GM19372 (cell line): ENCODE results near the gene DIO1.
"Not testable (repeated sequence)": the region's sequence is repeated elsewhere in the genome, so short reads cannot be mapped to it uniquely, and the experiment has no call there.

Experiments
- ATAC-seq: cut with Tn5 transposase; IDR thresholded peaks from one replicate; pipeline ENCODE4 v1.9.1; 2021; ENCODE audit warnings: mild to moderate bottlenecking, low read depth, moderate library complexity; ENCODE audit not compliant: unreplicated experiment

The DIO1 gene

DNA sequence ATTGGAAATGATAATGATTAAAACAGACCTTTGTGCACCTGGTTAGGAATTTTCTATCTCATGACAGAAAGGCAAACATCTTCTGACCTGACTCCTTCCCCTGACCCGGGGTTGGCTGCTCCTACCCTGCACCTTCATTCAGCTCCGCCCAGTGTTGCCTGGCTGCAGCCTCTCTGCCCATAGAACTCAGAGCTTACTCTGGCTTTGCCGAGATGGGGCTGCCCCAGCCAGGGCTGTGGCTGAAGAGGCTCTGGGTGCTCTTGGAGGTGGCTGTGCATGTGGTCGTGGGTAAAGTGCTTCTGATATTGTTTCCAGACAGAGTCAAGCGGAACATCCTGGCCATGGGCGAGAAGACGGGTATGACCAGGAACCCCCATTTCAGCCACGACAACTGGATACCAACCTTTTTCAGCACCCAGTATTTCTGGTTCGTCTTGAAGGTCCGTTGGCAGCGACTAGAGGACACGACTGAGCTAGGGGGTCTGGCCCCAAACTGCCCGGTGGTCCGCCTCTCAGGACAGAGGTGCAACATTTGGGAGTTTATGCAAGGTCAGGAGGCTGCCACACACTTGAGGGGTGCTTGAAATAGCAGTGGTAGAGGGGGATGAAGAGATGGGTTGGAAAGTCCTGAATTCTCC, at the start of gene DIO1:
TSS of gene DIO1 (plus strand) at position 189 of the 638 bp plus-strand sequence. CDS start at position 213, 24 bp downstream.
- no peak for ATAC-seq

DNA sequence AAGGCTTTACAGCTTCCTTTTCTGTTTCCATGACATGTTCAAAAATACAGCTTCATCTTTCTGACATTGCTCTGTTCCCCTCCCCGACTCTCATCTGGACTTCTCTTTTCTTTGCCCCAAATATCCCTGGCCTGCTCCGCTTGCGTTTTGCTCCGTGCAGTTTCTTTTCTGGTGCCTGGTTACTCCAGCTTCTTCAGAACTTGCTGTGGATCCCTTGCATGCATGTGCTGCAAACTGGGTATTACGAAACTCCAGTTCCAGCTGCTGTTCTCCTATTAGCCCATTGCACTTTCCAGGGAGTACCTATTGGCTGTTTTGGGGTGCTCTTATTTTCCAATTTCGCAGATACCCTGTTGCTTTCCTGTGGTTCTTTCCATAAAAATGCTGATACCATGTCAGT, 46.0 kb upstream of the DIO1 start:
- no peak for ATAC-seq

DNA sequence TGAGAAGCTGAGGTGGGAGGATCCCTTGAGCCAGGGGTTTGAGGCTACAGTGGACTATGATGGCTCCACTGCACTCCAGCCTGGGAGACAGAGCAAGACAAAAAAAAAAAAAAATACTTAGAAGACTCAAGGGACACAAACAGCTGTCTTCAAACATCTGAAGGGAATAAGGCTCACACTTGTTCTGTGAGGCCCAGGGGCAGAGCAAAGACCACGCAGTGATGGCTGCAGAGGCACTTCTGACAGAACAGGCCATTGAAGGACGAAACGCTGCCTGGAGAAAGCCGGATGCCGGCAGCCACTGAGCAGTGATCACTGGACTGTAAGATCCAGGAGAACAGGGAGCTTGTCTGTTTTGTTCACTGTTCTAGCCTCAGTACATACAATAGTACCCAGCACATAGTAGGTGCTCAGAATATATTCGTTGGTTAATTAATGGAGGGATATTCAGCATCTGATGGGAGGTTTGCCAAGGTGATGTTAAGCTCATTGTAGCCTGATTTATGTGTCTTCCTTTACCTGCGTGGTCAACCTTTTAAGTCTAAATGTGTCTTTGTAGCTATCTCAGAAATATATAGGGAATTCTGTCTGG, 43.8 kb upstream of the DIO1 start:
- ATAC-seq: no peak

DNA sequence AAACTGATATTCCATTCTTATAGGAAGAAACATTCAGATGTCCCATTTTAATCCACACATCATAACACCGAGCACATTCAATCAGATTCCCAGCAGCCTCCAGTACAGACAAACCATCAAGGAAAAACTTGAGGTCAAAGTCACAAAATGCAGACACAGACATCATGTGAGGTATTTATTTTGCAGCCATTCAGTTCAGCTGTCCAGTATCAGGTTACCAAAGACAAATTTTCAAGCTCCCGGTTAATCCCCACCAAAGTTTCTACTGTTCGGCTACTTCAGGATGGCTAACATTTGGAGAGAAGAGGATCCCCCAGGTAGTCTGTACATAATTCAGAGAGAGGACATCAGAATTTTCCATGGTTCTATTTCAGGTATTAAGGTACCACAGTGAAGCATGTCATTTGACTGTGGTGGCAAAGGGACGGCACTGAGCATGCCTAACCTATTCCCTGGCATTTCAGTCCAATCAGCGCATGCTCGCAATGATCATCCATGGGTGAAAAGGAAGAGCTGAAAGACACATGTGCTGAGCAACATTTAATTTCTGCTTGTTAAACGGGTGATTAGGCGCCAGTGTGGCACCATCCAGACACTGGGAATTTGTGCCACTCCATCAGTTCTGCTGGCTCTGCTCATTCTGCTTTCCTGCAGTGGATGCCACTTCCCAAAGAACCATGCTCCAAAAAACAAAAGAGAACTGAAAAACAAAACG, 42.3 kb upstream of the DIO1 start:
- ATAC-seq: no peak

DNA sequence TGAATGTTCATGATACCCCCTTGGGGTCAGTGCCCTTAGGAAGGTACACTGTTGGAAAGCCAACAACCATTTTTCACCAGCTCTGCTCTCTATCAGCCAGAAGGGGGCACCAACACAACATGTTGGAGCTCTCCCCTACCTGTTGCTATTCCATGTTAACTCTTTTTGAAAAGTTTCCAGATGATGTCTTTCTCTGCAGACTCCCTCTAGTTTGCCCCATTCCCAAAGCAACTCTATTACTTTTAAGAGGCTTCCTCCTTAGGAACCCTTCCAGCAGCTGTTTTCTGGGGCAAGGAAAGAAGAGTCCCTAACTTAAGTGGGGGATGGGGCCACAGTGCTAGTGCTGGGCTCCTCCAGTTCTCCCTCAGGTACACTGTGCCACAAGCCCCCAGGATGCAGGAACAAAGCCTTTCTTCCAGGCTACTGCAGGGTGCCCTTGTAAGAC, 33.0 kb upstream of the DIO1 start:
- no peak for ATAC-seq

DNA sequence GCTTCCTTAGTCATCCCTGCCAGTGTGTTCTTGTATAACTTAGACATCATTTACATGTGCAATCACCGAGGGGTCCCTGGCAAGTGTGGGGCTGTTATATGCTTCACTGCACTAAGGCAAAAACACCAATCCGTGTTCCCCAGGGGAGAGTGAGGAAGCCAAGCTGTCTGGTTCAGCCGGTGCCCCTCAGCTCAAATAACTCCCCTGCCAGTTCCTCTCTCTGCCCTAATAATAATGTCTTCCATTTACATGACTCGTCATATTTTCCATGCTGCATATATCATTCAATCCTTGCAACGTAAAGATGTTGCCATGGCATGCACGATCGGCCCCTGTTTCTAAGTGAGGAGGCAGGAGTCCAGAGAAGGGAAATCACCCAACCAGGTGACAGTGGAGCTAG, 31.5 kb upstream of the DIO1 start:
- ATAC-seq: no peak

DNA sequence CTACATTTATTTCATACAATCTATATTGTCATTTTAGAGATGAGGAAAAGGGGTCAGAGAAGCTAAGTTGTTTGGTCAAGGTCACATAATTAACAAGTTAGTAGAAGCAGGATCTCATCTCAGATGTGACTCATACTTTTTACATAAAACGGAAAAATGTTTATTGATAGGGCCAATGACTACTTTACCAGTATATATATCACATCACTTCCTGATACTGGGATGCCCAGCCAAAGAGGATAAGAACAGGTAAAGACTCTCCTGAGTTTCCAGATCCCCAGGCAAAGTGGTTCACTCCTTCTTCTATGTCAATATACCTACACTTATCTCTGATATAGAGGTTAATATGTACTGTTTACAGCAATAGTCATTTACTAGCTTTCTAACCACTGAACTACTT, 25.4 kb upstream of the DIO1 start:
- no peak for ATAC-seq

DNA sequence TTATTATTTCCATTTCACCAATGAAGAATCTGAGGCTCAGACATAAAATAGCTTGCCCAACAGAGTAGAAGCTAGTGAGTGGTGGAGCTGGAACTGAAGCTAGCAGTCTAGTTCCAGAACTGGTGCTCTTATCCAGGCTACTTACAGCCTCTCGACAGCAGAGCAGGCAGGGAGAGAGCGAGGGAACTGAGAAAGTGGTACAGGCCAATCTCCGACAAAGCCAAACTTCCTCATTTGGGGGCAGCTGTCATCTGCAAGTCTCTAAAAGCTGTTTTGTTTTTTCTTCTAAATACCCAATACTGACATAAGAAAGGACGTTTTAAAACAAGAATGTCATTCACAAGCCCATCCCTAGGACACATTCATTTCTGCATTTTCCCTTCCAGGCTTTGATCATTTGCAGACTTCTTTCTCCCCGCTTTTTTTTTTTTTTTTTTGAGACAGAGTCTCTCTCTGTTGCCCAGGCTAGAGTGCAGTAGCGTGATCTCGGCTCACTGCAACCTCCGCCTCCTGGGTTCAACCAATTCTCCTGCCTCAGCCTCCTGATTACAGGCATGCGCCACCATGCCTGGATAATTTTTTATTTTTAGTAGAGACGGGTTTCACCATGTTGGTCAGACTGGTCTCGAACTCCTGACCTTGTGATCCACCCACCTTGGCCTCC, 24.4 kb upstream of the DIO1 start:
- no peak for ATAC-seq

DNA sequence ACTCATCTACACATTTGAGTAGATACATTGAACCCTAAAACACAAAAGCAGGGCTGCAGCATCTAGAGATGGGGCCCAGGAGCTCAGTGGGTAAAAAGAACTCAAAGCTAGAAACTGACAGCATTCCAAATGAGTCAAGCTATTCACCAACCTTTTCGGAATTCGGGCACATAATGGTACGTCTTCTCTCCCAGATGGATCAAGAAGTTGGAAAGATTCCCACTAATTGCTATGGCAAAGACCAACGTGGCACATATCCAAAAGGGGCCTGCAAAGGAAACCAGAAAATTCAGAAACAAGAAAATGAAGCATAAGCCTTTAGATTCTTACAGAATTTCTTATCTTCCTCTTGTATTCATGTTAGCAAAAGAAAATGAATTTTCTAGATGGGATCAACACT, 22.8 kb upstream of the DIO1 start:
- ATAC-seq: no peak

DNA sequence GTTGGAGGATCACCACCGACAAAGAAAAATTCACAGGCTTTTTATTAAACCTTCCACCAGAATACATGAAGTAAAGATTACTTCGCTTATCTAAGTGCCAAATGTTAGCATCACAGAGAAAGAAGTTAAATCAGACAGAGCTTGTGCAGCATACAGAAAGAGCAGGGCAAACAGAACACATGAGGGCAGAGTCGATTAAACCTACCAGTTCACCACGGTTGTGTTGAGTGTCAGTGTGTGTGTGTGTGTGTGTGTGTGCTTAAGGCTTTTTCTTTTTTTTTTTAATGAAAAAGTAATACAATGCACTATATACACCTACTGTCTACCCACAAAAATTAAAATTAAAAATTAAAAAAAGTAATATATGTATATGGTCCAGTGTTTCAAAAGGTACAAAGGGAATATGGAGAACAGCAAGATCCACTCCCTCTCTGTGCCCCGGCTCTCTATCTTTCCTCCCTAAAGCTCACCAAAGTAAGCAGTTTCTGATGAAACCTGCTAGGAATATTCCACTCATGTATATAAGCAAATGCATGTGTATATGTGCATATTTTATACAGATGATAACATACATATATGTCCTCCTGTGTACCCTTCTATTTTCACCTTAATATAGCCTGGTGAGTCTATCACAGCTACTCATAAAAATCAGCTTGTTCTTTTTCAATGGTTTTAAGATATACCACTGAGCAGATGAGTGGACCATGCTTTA, 22.1 kb upstream of the DIO1 start:
- ATAC-seq: no peak

DNA sequence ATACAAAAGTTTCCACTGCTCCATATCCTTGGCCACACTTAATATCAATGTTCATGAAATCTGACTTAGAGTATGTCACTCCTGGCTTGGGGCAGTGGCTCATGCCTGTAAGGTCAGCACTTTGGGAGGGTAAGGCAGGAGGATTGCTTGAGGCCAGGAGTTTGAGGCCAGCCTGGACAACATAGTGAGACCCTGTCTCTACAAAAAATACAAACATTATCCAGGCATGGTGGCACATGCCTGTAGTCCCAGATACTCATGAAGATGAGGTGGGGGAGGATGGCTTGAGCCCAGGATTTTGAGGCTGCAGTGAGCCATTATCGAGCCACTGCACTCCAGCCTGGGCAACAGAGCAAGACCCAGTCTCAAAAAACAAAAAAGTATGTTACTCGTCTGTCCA, 18.8 kb upstream of the DIO1 start:
- not testable (repeated sequence) for ATAC-seq

DNA sequence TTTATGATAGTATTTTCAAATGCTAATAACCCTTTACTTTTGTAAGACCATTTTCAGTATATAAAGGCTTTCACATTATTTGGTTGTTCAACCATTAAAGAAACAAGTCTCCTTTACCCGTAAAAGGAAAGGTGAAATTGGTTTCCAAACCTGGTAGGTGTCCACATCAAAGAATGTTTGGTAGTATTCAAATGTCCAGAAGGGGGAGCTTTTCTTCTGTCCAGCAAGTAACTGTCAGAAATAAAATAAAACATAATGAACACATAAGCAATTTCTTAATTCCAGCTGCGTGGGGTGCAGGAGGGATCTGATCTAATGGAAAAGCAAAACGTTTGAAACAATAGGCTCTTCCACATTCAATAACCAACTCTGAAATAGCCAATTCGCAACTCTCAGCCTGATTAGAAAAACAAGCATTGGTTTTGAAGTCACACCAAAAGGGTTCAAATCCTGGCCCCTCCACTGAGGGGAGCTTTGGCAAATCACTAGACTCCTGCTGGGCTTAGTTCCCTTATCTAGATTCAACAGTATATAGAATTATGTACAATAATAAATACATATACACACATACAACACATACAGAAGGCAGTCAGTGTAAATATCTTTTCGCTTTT, 15.4 kb upstream of the DIO1 start:
- no peak for ATAC-seq

DNA sequence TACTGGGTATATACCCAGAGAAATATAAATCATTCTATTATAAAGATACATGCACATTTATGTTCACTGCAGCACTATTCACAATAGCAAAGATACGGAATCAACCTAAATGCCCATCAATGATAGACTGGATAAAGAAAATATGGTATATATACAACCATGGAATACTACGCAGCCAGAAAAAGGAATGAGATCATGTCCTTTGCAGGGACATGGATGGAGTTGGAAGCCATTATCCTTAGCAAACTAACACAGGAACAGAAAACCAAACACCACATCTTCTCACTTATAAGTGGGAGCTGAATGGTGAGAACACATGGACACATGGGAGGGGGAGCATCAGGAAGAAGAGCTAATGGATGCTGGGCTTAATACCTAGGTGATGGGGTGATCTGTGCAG, 12.1 kb upstream of the DIO1 start:
- not testable (repeated sequence) for ATAC-seq

DNA sequence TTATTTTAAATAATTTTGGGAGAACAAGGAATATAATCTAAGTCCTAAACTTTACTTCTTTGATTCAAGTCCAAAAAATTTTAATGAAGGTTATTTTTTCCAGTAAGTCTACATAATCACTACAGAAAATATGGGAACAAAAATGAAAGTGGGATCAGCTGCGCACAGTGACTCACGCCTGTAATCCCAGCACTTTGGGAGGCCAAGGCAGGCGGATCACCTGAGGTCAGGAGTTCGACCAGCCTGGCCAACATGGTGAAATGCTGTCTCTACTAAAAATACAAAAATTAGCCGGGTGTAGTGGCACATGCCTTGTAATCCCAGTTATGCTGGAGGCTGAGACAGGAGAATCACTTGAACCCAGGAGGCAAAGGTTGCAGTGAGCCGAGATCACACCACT, 10.4 kb upstream of the DIO1 start:
- not testable (repeated sequence) for ATAC-seq

DNA sequence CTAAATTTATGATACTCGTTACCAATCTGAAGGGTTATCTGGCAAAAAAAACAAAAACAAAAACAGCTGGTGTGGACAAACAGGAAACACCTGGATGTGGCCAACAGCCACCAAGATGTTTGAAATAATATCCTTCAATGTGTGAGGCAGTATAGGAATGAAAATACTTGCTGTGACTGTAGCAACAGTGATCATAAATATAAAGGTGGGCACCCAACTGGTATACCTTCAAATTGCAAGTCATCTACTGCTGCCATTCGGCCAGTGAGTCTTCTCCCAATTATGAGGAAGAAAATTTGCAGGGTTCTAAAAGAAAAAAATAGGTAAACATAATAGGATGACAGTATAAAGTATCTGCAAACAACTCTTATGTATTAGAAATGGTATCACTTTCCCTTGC, 5.3 kb upstream of the DIO1 start:
- no peak for ATAC-seq

DNA sequence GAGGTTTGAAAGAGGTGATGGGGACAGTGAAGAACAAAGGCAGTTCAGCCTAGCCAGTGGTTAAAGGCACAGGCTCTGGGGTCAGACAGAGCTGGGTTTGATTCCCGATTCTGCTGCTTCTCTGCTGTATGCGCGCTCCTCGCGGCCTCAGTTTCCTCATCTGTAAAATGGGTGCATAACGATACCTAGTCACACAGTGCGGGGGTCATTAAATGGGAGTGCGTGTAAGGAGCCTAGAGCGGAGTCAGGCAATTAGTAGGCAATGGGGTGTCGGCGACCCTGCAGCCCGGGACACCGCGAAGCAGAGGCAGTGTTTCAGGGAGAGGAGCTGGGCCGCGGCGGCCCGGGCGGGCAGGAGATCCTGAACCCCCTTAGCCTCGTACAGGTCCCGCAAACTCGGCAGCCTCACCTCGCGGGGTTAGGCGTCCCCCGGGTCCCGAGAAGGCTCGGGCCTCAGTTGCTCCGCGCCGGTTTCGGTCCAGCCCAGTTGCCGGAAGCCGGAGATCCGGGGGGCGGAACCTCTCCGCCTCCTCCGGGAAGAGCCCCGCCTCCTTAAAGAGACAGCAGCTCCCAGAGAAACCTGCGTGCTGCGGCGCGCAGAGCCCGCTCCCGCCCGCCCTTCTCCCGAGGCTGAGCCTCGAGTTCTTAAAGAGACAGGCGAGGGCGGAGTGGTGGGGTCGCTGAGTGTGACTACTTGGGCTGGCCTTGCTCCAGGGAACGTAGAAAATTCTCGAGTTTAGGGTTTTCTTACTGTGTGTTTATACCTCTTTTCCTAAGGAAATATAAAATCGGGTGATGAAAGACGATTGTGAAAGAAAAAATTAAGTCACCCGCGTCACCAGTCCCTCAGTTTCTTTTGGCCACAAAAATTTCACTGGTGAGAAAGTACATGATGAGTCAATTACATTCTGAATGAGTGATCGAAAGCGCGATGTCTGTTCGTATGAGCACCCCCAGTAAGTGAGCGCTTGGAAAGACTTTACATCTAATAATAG, 4.4 kb upstream of the DIO1 start, which contains the start of gene YIPF1:
TSS of gene YIPF1 (minus strand) at position 494 of the 995 bp plus-strand sequence. CDS start 860 bp downstream, outside the sequence.
- ATAC-seq: peak; percentile 94

DNA sequence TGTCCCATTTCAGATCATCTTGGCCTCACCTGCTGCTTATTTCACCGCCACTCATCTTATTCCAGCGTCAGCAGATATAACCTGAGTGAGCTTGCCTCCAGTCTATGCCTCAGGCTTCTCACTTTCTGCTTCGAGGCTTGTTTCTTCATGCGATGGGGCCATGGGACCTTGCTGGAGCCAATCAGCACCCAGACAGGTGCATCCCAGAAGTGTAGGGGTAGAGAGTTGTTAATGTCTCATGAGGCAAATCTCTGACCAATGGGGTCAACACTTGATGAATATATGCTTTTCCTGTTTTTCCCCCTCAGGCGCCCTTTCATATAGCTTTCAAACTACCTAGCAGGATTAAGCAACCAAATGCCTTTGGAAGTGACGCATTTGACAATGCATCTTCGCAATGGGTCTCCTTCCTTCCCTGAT, 3.5 kb upstream of the DIO1 start:
- no peak for ATAC-seq

DNA sequence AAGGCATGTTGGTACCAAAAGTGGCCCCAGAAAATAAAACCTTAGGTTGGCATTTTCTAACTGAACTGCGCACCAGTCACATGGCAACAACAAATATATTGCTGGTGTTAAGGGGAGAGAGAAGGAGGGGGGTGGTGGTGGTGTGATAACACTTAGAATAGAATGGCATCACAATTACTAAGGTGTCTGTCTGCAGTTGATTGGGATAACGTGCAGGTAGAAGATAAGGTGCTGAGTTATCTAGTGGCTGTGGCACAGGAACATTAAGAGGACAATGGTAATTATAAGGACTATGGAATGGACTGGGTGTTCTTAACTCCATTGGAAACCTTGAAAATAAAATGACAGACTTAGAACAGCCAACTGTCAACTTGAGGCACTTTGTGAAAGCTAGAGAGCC, 3.0 kb upstream of the DIO1 start:
- ATAC-seq: no peak

DNA sequence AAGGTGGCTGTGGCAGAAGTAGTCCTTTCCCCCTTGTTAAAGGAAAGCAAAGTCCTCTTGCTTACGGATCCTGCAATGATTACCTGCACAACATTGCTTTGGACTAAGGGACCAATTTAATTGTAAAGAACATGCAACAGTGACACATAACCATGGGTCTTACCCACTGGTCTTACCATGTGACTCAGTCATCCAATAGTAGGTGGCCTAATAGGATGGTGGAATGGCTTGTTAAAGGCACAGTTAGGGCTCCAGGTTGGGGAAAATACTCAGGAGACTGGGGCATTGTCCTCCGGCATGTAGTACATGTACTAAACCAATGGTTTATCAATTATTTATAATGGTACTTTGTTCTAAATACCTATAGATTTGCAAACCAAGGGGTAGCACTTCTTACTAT, 2.3 kb upstream of the DIO1 start:
- ATAC-seq: no peak
